Lower lobe of right lung (tissue), 2 donors: Measurements from ENCODE around the gene STX3. TPM values are rescaled to one million over a fixed set of nuclear protein-coding genes. Genes with fewer than 3 reads are reported as not detected.

Experiments used
- ATAC-seq, 2 donors: fragments of 200-7000 bp; cut with Tn5 transposase; one replicate each; pipeline ENCODE4 v1.9.1; 2020 to 2022; ENCODE audit warnings: mild to moderate bottlenecking in 2 of 2, moderate library complexity in 2 of 2
- DNase-seq: peaks from one replicate; pipeline ENCODE4 v3.0.0-alpha.2; 2020
- H3K27ac ChIP-seq: fragments of 200-600 bp; one replicate; pipeline ENCODE4 v1.8.0; 2022
- H3K27me3 ChIP-seq: fragments of 200-600 bp; one replicate; pipeline ENCODE4 v1.8.0; 2022; ENCODE audit warnings: low read depth
- H3K36me3 ChIP-seq: fragments of 200-600 bp; one replicate; pipeline ENCODE4 v1.8.0; 2022; ENCODE audit warnings: mild to moderate bottlenecking
- H3K4me1 ChIP-seq: fragments of 200-600 bp; one replicate; pipeline ENCODE4 v1.8.0; 2022
- H3K4me3 ChIP-seq: fragments of 200-600 bp; one replicate; pipeline ENCODE4 v1.8.0; 2022; ENCODE audit warnings: mild to moderate bottlenecking
- H3K9me3 ChIP-seq: fragments of 200-600 bp; one replicate; pipeline ENCODE4 v1.8.0; 2022
- intact Hi-C: fragments of 100-400 bp; cut with DNase I; formaldehyde crosslinking; loops from one replicate; pipeline ENCODE4 v1.11.0; 2022
- total RNA-seq: library from RNA; stranded (reverse); fragmentation: NEBNext Ultra II Directional; extraction: Animal tissue kit (Norgen Biotek cat#: 25700); gene quantifications from one replicate; pipeline ENCODE4 v1.2.1, GENCODE V29; 2021
- TF ChIP-seq, protein P1 (sequence below): fragments of 200-600 bp; IDR thresholded peaks from one replicate; pipeline ENCODE4 v1.8.0; 2022; ENCODE audit warnings: antibody characterized with exemption, mild to moderate bottlenecking
- donor health status: DM: no; HTN: yes; CAD: no; lungs with severe emphysema.

Gene STX3
- total RNA-seq, 1 donor from 2014 or later, result 59.4 TPM

DNA sequence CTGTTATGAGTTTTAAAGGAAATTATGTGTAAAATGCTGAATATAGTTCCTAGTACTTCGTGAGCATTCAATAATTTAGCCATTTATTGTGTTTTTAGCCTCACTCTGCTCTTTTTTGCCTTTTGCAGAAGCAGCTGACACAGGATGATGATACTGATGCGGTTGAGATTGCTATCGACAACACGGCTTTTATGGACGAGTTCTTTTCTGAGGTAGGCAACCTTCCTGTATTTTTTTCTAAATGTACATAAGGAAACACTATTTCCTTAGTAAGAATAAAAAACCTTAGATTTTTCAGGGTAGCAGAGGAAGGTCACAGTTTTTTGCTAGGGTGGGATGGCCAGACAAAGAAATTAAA lies 17.9 kb downstream of the STX3 start:
- peaks cover 51% of the 10 kb centered on the region for H3K4me1 ChIP-seq
- ATAC-seq (no peak), DNase-seq (no peak)
- H3K27me3 ChIP-seq, result no peaks in the 10 kb centered on the region
- H3K9me3 ChIP-seq, result no peaks in the 10 kb centered on the region
- intact Hi-C loops, result no loop called here
- peaks cover 35% of the 10 kb centered on the region for H3K36me3 ChIP-seq
- H3K4me3 ChIP-seq, result no peak overlapping the region
- TF ChIP-seq, protein P1, sequence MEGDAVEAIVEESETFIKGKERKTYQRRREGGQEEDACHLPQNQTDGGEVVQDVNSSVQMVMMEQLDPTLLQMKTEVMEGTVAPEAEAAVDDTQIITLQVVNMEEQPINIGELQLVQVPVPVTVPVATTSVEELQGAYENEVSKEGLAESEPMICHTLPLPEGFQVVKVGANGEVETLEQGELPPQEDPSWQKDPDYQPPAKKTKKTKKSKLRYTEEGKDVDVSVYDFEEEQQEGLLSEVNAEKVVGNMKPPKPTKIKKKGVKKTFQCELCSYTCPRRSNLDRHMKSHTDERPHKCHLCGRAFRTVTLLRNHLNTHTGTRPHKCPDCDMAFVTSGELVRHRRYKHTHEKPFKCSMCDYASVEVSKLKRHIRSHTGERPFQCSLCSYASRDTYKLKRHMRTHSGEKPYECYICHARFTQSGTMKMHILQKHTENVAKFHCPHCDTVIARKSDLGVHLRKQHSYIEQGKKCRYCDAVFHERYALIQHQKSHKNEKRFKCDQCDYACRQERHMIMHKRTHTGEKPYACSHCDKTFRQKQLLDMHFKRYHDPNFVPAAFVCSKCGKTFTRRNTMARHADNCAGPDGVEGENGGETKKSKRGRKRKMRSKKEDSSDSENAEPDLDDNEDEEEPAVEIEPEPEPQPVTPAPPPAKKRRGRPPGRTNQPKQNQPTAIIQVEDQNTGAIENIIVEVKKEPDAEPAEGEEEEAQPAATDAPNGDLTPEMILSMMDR, result no peak
- H3K27ac ChIP-seq, result no peak overlapping the region

DNA sequence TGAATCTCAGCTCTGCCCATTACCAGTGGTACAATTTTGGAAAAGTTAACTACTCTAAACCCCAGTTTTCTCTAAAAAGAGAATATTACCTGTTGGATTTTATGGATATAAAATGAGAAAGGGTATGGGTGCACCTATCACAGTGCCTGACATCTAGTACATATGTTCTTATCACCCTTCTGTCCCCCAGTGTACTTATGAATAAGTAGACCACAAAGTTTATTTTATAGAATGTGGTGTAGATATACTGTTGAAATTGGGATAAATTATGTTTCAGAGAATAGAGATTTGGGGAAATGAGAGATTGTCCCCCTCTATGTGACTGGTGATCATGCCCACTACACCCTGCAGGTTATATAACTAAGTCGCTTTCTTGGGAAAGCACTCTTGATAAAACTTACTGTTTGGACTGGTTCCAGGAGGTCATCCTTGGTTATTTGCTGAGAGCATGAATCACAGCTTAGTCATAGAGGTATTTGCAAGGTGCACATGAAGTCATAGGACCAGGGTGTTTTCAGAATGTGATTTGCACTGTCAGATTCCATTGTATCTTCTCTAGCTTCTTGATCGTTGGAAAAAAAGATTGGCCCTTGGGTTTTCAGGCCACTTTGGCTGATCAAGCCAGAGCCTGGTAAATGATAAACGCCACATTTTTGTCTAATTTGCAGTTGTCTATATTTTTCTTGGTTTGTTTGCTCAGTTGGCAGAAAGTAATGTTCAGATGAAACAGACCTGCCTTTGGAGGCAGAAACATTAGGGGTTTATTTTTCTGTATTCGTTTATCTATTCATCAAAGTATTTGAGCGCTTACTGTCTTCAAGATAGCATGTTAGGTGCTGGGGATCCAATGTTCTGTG lies 21.3 kb downstream of the STX3 start:
- no peaks in the 10 kb centered on the region for H3K9me3 ChIP-seq
- H3K27me3 ChIP-seq, result no peaks in the 10 kb centered on the region
- peaks cover 54% of the 10 kb centered on the region for H3K36me3 ChIP-seq
- peak overlapping the region; percentile 22 for H3K27ac ChIP-seq
- TF ChIP-seq, protein P1, result no peak
- intact Hi-C loops, result no loop called here
- no peak overlapping the region for H3K4me3 ChIP-seq
- peaks cover 26% of the 10 kb centered on the region for H3K4me1 ChIP-seq
- ATAC-seq (peak; percentile 53 to 84), DNase-seq (no peak)

- intact Hi-C loops, result no loop called here
- peaks cover 54% of the 10 kb centered on the region for H3K36me3 ChIP-seq
- ATAC-seq (peak in 1 of 2 donors; percentile 55), DNase-seq (no peak)
- H3K9me3 ChIP-seq, result no peaks in the 10 kb centered on the region
- no peaks in the 10 kb centered on the region for H3K27me3 ChIP-seq
- peaks cover 19% of the 10 kb centered on the region for H3K4me1 ChIP-seq
- TF ChIP-seq, protein P1, result no peak
- peak overlapping the region; percentile 22 for H3K27ac ChIP-seq
- H3K4me3 ChIP-seq, result no peak overlapping the region
These were observed 21.9 kb downstream of the STX3 start for GRCh38 chr11:59777104-59777503.

- Histone ChIP-seq H3K9me3 (no peaks in the 10 kb centered on the region), H3K27ac (no peak overlapping the region), H3K27me3 (no peaks in the 10 kb centered on the region), H3K4me1 (peaks cover 13% of the 10 kb centered on the region), H3K36me3 (peaks cover 54% of the 10 kb centered on the region), H3K4me3 (no peak overlapping the region)
- intact Hi-C loops, result no loop called here
- ATAC-seq, result no peak
- DNase-seq, result no peak
- TF ChIP-seq, protein P1, result no peak
These were observed 22.9 kb downstream of the STX3 start for GRCh38 chr11:59778122-59778521.

GRCh38 chr11:59779487-59779886 lies 24.3 kb downstream of the STX3 start:
- no peak overlapping the region for H3K27ac ChIP-seq
- ATAC-seq, result no peak
- no peaks in the 10 kb centered on the region for H3K9me3 ChIP-seq
- TF ChIP-seq, protein P1, result no peak
- H3K4me1 ChIP-seq, result peaks cover 13% of the 10 kb centered on the region
- intact Hi-C loops, result no loop called here
- H3K27me3 ChIP-seq, result no peaks in the 10 kb centered on the region
- DNase-seq, result no peak
- no peak overlapping the region for H3K4me3 ChIP-seq
- H3K36me3 ChIP-seq, result peaks cover 43% of the 10 kb centered on the region
